GM18517 (cell line): ENCODE results near the gene USP47.

Experiments used
- ATAC-seq: cut with Tn5 transposase; IDR thresholded peaks from one replicate; pipeline ENCODE4 v1.9.1; 2021; ENCODE audit warnings: mild to moderate bottlenecking, moderate library complexity; ENCODE audit not compliant: unreplicated experiment

USP47 gene

DNA sequence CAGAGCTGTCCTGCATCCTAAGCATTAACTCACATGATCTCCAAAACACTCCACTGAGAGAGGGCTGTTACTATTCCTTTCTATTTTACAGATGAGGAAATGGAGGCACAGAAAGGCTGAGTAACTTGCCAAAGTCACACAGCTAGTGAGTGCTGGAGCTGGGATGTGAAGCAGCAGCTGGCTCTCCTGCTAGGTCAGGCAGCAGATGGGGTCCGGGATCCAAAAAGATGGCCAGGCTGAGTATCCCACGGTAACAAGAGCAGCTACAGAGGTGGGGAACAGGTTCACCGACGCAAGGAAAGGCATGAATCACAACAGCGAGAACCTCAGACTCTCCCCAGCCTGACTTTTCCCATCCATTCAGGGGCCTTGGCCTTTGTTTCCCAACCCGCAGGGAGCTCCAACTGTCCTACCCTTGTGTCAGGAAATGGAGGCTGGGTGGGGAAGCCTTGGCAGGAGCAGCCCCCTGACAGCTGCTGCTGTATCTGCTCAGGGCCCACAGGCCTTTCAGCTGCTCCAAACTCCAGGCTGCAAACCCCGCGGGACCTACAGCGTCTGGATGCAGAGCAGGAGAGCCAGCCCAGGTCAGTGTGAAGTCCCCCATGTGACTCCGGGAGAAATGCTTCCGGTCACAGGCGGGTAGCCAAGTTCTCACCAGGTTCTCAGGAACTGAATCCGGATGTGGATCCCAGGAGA, 137.2 kb downstream of the USP47 start:
- ATAC-seq: no peak

DNA sequence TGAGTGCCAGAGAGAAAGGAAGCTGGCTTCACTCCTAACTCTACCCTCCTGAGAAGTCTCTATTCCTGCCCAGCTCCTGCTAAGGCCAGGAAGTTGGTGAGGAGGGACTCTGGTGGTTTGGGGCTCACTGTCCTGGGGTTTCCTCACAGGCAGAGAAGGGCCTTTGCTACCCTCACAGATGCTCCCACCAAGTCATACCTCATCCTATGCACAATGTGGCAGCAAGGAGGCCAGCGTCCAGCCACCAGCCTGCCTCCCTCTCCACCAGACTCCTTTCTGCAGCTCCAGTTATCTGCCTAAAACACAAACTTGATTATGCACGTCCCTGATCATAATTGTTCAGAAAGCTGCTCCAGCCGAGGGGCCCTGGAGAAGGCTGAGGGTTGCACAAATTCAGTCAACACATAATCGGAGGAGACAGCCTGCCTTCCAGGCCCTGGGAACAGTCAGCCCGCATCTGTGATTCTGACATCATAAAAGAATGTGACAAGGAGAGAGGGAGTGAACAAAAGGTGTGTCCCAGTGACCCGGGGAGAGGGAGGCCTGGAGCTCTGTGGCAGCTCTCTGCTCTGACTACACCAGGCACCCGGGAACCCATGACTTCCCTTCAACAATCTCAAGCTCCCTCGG, 137.8 kb downstream of the USP47 start:
- no peak for ATAC-seq

DNA sequence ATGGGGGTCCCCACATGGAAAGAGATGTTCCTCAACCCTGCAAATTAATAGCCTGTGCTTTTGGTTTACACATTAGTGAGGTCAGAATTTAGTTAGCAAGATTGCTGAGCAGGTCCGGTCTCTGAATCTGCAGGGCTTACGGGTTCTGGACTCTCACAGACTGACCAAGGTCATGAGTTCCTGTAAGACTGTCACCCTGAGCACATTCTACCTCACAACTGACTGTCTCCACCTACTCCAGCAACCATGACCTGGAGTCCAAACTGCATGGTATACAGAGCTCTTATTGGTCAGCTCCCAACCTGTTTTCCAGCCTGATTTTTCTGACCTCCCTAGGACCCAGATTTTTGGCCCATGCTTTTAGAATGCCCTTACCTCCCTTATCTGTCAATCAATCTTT, 138.4 kb downstream of the USP47 start:
- ATAC-seq: no peak

DNA sequence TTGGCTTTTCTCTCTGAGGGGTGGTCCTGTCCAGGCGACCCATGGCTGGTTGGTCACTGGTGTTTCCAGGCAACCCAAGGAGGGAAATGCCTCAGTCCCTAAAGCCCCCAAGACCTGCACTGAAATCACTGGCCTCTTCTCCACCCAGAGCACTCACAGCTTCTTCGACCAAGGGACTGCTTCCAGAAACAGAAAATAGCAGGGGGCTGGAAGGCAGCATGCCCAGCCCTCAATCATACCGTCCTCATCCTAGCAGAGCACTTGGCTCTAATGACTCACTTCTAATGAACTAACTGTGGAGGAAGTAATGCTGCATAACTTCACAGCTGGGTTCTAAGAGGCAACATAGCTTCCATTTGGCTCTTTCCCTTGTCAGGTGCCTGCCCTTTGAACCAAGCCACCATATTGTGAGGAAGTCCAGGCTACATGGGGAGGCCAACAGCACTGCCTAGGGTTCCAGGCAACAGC, 139.1 kb downstream of the USP47 start:
- ATAC-seq: no peak

DNA sequence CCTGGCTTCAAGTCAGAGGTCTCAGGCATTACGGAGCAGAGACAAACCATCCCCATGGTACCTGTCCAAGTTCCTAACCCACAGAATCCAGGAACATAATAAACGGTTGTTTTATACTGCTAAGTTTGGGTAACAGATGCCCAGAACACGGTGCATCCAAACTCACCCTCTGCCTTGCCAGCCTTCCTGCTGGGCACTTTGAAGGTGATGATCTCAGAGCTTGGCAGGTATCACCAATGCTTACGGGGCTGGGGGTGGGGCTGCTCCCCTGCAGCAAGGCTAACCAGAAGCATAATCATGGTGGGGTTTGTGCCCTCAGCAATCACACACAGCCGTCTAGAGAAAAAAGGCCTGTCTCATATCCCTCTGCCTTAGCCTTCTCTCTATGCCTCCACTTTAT, 139.6 kb downstream of the USP47 start:
- no peak for ATAC-seq

DNA sequence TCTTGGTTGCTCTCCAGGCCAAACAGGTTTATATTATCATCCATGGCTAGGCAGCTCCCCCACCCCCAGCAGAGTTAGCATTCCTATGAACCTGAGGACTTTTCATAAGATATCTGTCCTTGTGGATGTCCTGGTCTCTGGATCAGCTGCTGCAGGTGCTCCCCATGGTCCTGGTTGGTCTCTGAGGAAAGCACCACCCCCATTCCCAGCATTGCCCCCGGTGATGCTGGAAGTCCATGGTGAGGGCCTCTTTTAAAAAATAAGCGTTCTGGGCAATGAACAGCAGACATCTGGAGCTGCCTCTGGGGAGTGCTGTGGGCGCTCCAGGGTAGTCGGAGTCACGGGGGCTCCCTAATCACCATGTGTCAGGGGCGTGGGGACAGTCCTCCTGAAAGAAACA, 140.1 kb downstream of the USP47 start:
- ATAC-seq: no peak

DNA sequence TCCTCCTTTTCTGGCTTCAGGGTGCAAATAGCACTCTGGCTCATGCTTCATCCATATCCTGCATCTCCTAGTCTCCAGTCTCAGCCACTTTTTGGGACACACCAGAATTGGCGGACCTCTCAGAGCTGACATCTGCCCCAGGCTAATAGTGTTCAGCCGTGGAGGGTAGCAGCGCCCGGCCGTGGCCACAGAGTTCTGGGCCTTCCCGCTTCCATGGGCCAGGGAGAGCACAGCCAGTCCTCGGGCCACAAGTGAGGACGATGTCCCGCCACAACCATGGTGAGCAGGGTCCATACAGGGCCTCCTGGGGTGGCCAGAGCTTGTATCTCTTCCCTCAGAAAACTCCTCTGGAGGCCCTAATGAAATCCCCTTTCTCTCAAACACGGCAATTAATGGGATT, 140.7 kb downstream of the USP47 start:
- no peak for ATAC-seq

DNA sequence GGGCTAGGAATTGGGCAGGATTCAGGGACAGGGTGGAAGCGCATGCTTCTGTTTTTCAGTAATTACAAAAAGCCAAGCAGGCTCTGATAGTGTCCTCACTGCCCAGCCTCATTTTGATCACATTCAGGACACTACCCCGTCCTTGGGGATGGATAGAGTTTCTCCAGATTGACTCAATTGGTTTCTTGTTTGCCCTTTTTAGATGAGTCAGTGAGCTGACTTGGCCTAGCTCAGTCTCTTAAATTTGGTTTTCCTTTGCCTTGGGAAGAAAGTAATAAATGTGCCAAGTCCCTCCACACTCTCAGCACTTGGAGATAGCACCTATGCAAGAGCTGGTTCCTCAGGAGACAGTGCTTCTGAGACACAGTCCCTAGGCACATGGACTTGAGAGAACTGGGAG, 141.2 kb downstream of the USP47 start:
- no peak for ATAC-seq

DNA sequence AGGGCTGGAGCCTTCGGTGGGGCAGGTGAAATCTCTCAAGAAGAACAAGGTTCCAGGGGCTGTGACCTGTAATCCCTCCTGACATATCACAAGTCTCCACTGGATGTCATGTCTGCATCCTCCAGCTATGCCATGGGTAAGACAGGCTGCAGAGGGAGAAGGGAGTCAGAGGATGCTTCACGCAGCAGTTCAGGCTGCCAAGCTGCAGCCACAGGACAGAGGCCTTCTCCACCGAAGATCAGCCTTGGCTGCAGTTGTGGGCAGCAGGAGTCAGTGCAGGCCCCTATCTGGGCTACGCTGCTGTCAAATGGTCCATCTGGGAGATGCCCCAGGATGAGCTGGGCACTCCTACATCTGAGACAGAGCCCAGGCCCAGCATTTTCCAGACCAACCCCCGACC, 141.7 kb downstream of the USP47 start:
- ATAC-seq: no peak

DNA sequence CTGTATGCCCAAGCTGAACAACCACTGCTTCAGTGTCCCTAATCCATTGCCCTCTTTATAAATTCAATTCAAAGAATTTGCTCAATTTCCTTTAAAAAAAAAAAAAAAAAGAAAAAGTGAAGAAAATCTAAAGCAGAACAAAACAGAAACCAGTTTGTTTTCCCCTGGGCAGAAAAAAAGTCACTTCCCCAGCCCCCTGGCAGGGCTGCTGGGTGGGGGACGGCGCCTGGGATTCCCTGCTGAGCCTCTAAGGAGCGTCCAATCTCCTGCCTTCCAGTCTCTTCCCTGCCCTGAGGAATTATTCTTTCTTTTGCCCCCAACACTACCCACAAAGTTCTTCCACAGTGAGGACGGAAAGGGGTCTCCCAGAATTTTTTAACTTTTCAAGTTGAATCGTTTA, 142.8 kb downstream of the USP47 start:
- no peak for ATAC-seq

DNA sequence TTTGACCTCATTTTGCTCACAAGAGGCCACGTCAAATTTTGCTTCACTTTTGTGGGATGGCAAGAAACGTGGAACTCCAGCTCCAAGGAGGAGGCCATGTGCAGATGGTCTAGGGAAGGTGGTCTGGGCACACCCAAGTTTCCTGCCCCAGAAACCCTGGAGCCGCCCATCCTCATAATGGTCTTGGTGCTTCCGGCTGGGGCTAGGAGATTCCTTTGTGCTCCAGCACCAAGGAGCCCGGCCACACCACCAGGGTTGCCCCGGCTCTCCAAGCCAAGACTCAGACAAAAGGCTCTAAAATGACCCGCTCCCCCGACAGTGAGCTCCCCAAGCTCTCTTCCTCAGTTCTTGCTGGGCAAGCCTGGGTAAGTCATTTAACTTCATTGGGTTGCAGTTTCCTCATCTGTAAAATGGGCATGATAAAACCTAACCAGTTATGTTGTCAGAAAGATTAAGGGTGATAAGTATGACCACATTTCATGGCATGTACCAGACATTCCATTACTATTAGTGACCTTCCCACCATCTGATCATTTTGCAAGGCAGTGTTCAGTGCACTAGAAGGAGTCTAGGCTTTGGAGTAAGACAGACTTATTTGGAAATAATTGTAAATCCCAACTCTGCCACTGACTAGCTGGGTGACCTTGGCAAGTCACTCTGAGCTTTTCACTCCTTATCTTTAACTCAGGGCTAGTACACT, 143.4 kb downstream of the USP47 start:
- ATAC-seq: no peak

DNA sequence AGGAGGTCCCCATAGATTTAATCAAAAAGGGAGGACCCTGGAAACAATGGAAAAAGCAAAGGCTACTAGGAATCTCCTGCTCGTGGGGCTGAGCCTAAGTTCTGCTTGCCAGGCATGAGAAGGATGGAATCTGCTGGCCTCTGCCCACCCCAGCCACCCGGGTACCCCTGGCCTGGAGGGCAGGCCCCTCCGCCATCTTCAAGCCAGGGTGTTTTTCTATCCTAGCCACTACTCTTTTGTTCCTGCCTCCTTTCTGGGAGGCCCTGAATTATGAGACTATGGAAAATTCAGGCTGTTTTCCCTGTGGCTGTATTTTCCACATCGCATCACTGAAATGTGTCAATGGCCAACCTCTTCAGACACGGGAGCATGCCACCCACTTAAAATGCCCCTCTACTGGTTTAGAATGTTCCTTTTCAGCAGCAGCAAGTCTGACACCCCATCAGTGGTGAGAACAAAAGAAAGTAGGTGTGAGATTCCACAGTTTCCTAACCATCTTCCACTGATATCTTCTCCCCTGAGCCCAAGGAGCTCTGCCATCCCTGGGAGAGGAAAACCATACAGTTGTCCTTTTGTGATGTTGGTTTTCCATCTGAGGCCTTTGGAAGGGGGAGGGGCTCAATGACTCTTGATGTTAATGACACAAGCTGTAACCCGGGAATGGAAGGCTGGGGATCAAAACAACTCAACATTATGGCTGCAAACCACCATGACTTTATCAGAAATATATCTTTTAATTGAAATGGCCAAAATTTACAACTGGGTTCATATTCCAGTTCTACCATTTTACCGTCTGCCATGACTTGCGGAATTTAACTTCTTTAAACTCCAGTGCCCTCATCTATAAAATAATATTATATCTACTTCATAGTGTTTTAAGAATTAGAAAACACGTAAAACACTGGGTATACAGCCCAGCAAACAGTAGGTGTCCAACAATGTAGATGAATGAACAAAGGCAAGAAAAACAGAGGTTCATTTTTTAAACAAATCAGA, 144.5 kb downstream of the USP47 start:
- no peak for ATAC-seq

DNA sequence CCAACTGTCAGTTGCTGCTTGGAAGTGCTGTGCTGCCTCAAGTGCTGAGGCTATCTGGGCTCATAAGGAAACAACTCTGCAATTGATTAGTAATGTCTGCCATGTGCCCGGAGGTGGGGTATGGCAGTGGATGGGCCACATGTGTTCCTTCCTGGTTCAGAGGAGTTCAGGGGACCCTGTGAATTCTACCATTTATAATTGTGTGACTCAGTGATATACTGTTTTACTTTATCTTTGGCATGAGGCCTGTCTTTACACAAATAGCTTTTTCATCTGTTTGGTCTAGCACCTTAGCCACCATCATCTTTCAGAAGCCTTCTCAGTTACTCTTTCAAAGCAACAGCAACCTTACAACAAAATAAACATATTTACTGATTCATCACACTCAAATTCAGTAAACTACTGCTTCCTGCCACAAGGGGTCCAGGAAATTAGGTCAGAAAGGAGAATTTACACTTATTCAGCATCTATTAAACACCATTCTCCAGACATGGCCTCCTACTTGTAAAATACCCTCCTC, 145.8 kb downstream of the USP47 start:
- ATAC-seq: no peak

DNA sequence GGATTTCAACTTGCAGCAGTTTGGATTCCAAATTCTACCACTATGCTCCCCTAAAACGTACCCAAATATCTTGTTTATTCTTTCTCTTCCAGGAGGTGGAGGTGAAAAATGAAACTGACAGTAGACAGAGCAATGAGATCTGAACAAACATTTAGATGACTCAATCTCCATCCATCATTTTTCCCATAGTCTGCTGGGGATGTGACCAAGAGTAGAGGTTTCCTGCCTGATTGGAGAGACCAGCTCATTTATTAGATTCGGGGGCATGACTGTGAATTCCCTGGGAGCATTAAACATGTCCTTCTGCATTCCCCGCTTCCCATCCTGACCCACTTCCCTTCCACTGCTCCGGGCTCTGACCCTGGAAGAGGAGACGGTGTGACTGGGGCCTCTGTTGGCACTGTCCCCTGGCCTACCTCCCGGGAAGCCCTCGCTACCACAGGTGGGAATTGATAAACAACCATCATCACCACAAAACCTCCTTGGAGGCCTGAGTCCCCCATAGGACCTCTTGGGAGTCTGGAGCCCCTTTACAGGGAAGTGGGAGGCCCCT, 146.4 kb downstream of the USP47 start:
- no peak for ATAC-seq

DNA sequence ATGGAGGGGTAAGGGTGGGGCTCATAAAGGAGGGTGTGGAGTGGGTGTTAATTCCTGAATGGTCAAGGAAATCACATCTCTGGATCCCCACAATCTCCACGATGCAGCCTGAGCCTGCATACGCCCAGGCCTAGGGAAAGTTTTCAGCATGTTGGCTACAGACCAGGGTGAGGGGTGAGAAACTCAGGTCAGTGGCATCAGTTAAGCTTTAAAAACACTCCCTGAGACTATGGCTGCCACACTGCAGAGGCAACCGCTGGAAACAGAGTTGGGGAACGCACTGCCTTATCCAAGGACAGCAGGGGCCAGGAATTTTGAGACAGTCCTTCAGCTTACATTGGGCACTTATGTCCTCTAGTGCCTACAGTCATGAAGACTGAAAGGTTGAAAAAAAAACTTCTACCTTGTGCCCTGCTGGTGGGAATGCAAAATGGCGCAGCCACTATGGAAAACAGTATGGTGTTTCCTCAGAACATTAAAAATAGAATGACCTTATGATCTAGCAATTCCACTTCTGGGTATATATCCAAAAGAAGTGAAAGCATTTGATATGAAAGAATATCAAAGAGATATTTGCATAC, 147.0 kb downstream of the USP47 start:
- no peak for ATAC-seq

DNA sequence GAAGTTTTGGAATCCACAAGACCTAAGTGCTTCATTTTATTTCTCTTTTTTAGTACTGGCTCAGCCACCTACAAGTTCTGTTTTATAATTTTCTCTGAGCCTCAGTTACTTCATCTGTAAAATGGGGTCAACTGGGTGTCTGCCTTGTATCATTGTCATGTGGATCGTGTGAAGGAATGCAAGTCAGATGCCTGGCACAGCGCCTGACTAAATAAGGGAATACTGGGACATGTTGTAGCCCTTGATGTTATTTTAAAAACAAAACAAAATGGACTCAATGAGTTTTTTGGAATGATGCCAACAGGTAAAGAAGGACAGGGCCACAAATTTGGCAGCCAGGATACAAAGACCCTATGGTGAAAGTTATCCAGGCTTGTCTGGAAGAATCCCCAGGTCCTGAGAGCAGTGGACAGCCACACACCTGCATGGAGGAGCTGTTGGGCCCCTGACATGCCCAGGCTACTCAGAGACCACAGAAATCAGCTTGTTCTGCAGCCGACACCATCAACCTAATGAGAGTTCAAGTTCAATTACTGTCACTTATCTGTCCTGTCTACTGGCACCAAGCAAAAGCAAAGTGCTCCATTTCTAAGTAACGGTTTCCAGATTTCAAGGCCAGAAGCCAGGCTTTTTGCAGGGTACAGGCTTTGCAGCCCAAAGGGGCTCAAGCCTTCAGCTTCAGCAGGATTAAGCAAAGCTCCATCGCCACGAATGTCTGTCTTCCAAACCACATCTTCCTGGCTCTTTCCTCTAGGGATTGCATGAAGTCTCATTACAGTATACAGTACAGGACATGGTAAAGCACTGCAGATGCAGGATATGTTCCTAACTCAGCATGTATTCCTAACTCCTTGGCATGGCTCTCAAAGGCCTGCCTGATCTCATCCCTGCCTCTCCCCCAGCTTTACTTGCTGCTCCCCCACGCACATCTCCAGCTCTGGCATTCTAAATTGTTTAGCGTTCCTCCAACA, 148.3 kb downstream of the USP47 start:
- no peak for ATAC-seq

DNA sequence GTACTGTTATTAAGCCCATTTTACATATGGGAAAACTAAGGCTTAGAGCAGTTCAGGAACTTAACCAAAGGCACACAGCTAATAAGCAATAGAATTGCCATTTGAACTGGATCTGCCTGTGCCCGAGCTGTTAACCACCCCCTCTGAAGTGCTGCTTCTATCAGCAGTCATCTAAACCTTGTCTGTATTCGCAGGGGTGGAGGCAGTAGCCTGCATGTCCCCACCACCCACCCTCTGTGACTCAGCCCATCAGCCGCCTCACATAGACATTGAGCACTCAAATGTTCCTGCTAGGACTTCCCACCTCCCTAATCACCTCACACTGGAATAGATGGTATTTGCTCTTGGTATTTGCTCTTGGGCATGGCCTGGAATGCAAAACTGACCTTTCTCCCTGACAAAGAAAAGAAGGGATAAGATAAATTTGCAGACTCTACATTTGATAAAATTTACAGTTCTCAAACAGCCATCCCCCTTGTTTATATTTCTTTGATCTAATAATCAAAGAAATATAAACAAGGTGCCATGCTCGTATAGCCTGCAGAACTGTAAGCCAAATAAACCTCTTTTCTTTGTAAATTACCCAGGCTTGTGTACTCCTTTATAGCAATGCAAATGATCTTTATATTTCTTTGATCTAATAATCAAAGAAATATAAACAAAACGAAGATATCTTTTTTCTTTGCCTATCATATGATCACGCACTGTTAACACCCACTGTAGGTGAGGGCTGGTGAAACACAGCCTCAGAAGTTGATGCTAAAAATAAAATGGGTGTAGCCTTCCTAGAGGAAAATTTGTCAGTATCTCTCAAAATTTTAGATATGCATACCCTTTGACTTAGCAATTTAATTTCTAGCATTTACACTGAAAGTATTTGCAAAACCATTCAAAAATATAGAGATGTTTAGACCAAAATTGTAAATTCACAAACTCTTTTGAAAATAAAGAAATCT, 150.8 kb downstream of the USP47 start:
- no peak for ATAC-seq

DNA sequence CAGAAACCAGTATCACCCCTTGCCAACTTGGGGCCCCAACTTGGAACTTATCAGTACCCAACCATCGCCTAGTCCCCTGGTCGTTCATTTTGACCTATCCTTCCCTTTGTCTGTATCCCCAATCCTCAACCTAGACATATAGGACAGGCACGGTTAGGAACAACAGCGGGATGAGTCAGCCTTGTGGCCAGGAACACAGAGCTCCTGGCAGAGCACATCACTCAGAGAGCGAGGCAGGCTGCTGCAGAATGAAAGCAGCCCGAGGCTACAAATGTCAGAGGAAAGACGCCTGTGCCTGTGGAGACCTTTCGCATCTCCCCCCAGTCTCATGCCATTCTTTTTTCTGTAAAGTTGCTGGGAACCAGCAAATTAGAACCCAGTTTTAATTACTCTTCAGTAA, 152.1 kb downstream of the USP47 start:
- ATAC-seq: no peak
